H1 (cell line): Measurements from ENCODE around the gene COQ2. TPM values are rescaled to one million over a fixed set of nuclear protein-coding genes. Genes with fewer than 3 reads are reported as not detected.

Experiments used
- CTCF ChIA-PET: fragments of 300-600 bp; sonication (Branson Sonifier 250); formaldehyde crosslinking; loops from one replicate; lab custom pipeline; 2021; ENCODE audit not compliant: partially characterized antibody; lab: Charles Lee
- POLR2A ChIA-PET: fragments of 300-600 bp; sonication (Branson Sonifier 250); formaldehyde crosslinking; loops from one replicate; lab custom pipeline; 2021; ENCODE audit warnings: inconsistent platforms; ENCODE audit not compliant: partially characterized antibody; lab: Charles Lee
- DNase-seq, 2 experiments: peaks; one replicate each; pipeline versions ENCODE4 v3.0.0 to v3.0.0-alpha.2; 2010 to 2022; ENCODE audit warnings: low spot score in 2 of 2, low read depth in 1 of 2, mixed read lengths in 1 of 2
- FAIRE-seq: peaks from 2 replicates; lab custom pipeline; 2011; peaks lifted over from hg19 to GRCh38; lab: Jason Lieb, UNC
- H2AFZ ChIP-seq: 2 replicates; pipeline ENCODE4 v1.8.1; 2012; ENCODE audit warnings: low read length, inconsistent platforms
- H2AK5ac ChIP-seq: 2 replicates; pipeline ENCODE4 v1.6.1; 2013; ENCODE audit warnings: low read depth, low read length
- H2BK120ac ChIP-seq: replicated peaks from 2 replicates; pipeline ENCODE3; 2013; ENCODE audit warnings: low read depth, low read length, inconsistent platforms
- H2BK12ac ChIP-seq: 2 replicates; pipeline ENCODE4 v1.6.1; 2013; ENCODE audit warnings: low read depth, low read length
- H2BK15ac ChIP-seq: 2 replicates; pipeline ENCODE4 v1.6.1; 2013; ENCODE audit warnings: low read length
- H2BK20ac ChIP-seq: 2 replicates; pipeline ENCODE4 v1.6.1; 2013; ENCODE audit warnings: low read length
- H2BK5ac ChIP-seq: 2 replicates; pipeline ENCODE4 v1.6.1; 2013; ENCODE audit warnings: low read depth, low read length
- H3K14ac ChIP-seq: 2 replicates; pipeline ENCODE4 v1.6.1; 2013; ENCODE audit warnings: inconsistent platforms; ENCODE audit not compliant: insufficient read length
- H3K18ac ChIP-seq: 2 replicates; pipeline ENCODE4 v1.6.1; 2013; ENCODE audit warnings: low read length; ENCODE audit errors: extremely low read depth
- H3K23ac ChIP-seq: 2 replicates; pipeline ENCODE4 v1.6.1; 2013; ENCODE audit warnings: inconsistent platforms; ENCODE audit not compliant: insufficient read length
- H3K23me2 ChIP-seq: 2 replicates; pipeline ENCODE4 v1.6.1; 2013; ENCODE audit warnings: low read depth, low read length
- H3K27ac ChIP-seq: 2 replicates; pipeline ENCODE4 v1.6.1; 2011; ENCODE audit warnings: low read depth, low read length, inconsistent platforms
- H3K27me3 ChIP-seq, 4 experiments: replicated peaks in 1 of 4; 1 replicate in 1 of 4; 2 replicates in 3 of 4; pipeline versions ENCODE4 v1.6.1 to v1.8.1; 2011 to 2013; ENCODE audit warnings: low read length in 3 of 4, mild to moderate bottlenecking in 3 of 4, inconsistent platforms in 2 of 4, mixed read lengths in 2 of 4, moderate library complexity in 1 of 4; ENCODE audit not compliant: control insufficient read depth in 3 of 4, insufficient read depth in 3 of 4; ENCODE audit errors: extremely low read depth in 1 of 4
- H3K36me3 ChIP-seq, 4 experiments: 2 replicates each; pipeline versions ENCODE4 v1.6.1 to v1.8.1; 2011 to 2013; ENCODE audit warnings: mild to moderate bottlenecking in 4 of 4, low read length in 3 of 4, moderate library complexity in 2 of 4, control low read depth in 1 of 4, inconsistent platforms in 1 of 4; ENCODE audit not compliant: insufficient read depth in 4 of 4, control insufficient read depth in 2 of 4
- H3K4ac ChIP-seq: replicated peaks from 2 replicates; pipeline ENCODE3; 2013; ENCODE audit warnings: low read length, low read depth, mixed read lengths, inconsistent platforms; ENCODE audit not compliant: insufficient read length
- H3K4me1 ChIP-seq, 4 experiments: replicated peaks in 1 of 4; 1 replicate in 1 of 4; 2 replicates in 3 of 4; pipeline versions ENCODE4 v1.6.1 to v1.8.1; 2011 to 2013; ENCODE audit warnings: low read length in 3 of 4, inconsistent platforms in 2 of 4, mixed read lengths in 1 of 4; ENCODE audit not compliant: insufficient read depth in 4 of 4, control insufficient read depth in 3 of 4
- H3K4me2 ChIP-seq, 2 experiments: 2 replicates each; pipeline versions ENCODE4 v1.6.1 to v1.8.1; 2011 to 2013; ENCODE audit warnings: low read depth in 2 of 2, low read length in 2 of 2, control low read depth in 1 of 2, inconsistent platforms in 1 of 2, mild to moderate bottlenecking in 1 of 2; ENCODE audit not compliant: insufficient read depth in 1 of 2
- H3K4me3 ChIP-seq, 4 experiments: fragments of 200-600, 300-600 bp in 1 of 4; sonication (generic), shearing (Covaris generic), sonication (Bioruptor Twin) in 1 of 4; 2 replicates each; pipeline versions ENCODE4 v1.5.1 to v1.8.1; 2011 to 2016; ENCODE audit warnings: low read length in 4 of 4, low read depth in 3 of 4, control low read depth in 2 of 4, inconsistent platforms in 2 of 4, mild to moderate bottlenecking in 2 of 4, mixed read lengths in 1 of 4, moderate library complexity in 1 of 4; ENCODE audit not compliant: insufficient read depth in 2 of 4; ENCODE audit errors: extremely low read depth in 1 of 4
- H3K56ac ChIP-seq: replicated peaks from 2 replicates; pipeline ENCODE3; 2013; ENCODE audit warnings: low read depth, mild to moderate bottlenecking, mixed read lengths, low read length, inconsistent platforms; ENCODE audit not compliant: insufficient read length
- H3K79me1 ChIP-seq: 2 replicates; pipeline ENCODE4 v1.6.1; 2013; ENCODE audit warnings: low read depth, low read length, control low read depth
- H3K79me2 ChIP-seq, 2 experiments: 2 replicates each; pipeline versions ENCODE4 v1.6.1 to v1.8.1; 2012 to 2013; ENCODE audit warnings: low read length in 2 of 2, mild to moderate bottlenecking in 2 of 2, inconsistent platforms in 1 of 2; ENCODE audit not compliant: insufficient read depth in 2 of 2, control insufficient read depth in 1 of 2
- H3K9ac ChIP-seq, 4 experiments: replicated peaks in 1 of 4; 1 replicate in 1 of 4; 2 replicates in 3 of 4; pipeline versions ENCODE4 v1.6.1 to v1.8.1; 2011 to 2013; ENCODE audit warnings: low read depth in 3 of 4, low read length in 3 of 4, control low read depth in 2 of 4, mild to moderate bottlenecking in 2 of 4, moderate library complexity in 2 of 4, inconsistent platforms in 1 of 4; ENCODE audit errors: extremely low read depth in 1 of 4
- H3K9me3 ChIP-seq, 2 experiments: 2 replicates each; pipeline versions ENCODE4 v1.6.1 to v1.8.1; 2012 to 2013; ENCODE audit warnings: mild to moderate bottlenecking in 2 of 2, moderate library complexity in 2 of 2, control low read depth in 1 of 2, inconsistent platforms in 1 of 2, low read depth in 1 of 2, low read length in 1 of 2, mixed read lengths in 1 of 2; ENCODE audit not compliant: insufficient read depth in 2 of 2
- H4K20me1 ChIP-seq, 2 experiments: replicated peaks in 1 of 2; 2 replicates each; pipeline versions ENCODE3 to v1.8.1; 2011 to 2013; ENCODE audit warnings: inconsistent platforms in 2 of 2, low read length in 2 of 2, mild to moderate bottlenecking in 1 of 2; ENCODE audit not compliant: insufficient read depth in 2 of 2, control insufficient read depth in 1 of 2
- H4K5ac ChIP-seq: 2 replicates; pipeline ENCODE4 v1.6.1; 2013; ENCODE audit warnings: low read length, low read depth, mixed read lengths, inconsistent platforms; ENCODE audit not compliant: insufficient read length
- H4K8ac ChIP-seq: 2 replicates; pipeline ENCODE4 v1.8.0; 2013; ENCODE audit warnings: mild to moderate bottlenecking, moderate library complexity, low read length, inconsistent platforms; ENCODE audit not compliant: insufficient read depth; ENCODE audit errors: extremely low read depth
- H4K91ac ChIP-seq: replicated peaks from 2 replicates; pipeline ENCODE3; 2013; ENCODE audit warnings: low read length, mixed read lengths, inconsistent platforms; ENCODE audit not compliant: insufficient read length
- BACH1 ChIP-seq: IDR thresholded peaks from 2 replicates; pipeline ENCODE4 v1.6.1; 2012; ENCODE audit warnings: low read length, improper control_type of control experiment
- BCL11A ChIP-seq, 2 experiments: IDR thresholded peaks; one replicate each; pipeline ENCODE4 v1.6.1; 2011; ENCODE audit warnings: low read depth in 2 of 2, low read length in 2 of 2, mild to moderate bottlenecking in 2 of 2
- EGR1 ChIP-seq: IDR thresholded peaks from 2 replicates; pipeline ENCODE4 v1.6.1; 2011; ENCODE audit warnings: low read depth, low read length, borderline replicate concordance
- EZH2 ChIP-seq: fragments of 200-600 bp; sonication (generic); IDR thresholded peaks from 2 replicates; pipeline ENCODE4 v1.7.1; 2012; ENCODE audit warnings: low read depth, mild to moderate bottlenecking, moderate library complexity, low read length, inconsistent platforms; ENCODE audit not compliant: severe bottlenecking
- JUND ChIP-seq: IDR thresholded peaks from 2 replicates; pipeline ENCODE4 v1.6.1; 2011; ENCODE audit warnings: mild to moderate bottlenecking, improper control_type of control experiment, low read length
- RFX5 ChIP-seq: IDR thresholded peaks from 2 replicates; pipeline ENCODE4 v1.6.1; 2011; ENCODE audit warnings: low read depth, low read length, improper control_type of control experiment, borderline replicate concordance
- SIRT6 ChIP-seq: IDR thresholded peaks from one replicate; pipeline ENCODE4 v1.7.1; 2012; ENCODE audit warnings: low read length, inconsistent platforms
- SIX5 ChIP-seq: IDR thresholded peaks from 2 replicates; pipeline ENCODE4 v1.6.1; 2011; ENCODE audit warnings: mild to moderate bottlenecking, low read depth, low read length
- TCF12 ChIP-seq: IDR thresholded peaks from 2 replicates; pipeline ENCODE4 v1.6.1; 2011; ENCODE audit warnings: low read depth, mild to moderate bottlenecking, low read length
- TEAD4 ChIP-seq: IDR thresholded peaks from 2 replicates; pipeline ENCODE4 v1.6.1; 2012; ENCODE audit warnings: low read depth, low read length, inconsistent platforms, mixed read lengths
- YY1 ChIP-seq: IDR thresholded peaks from 2 replicates; pipeline ENCODE4 v1.6.1; 2011; ENCODE audit warnings: low read depth, mild to moderate bottlenecking, low read length
- WGBS, 2 experiments: shearing (Covaris generic) in 1 of 2; methylation state at CpG; one replicate each; pipeline versions ENCODE4 v1.1.6 to v1.1.7; 2013 to 2015; ENCODE audit warnings: low lambda C conversion rate in 2 of 2, mixed read lengths in 2 of 2, inconsistent platforms in 1 of 2, low coverage in 1 of 2, missing lambda C conversion rate in 1 of 2; ENCODE audit not compliant: insufficient replicate concordance in 2 of 2, insufficient coverage in 1 of 2, insufficient read length in 1 of 2; ENCODE audit errors: extremely low coverage in 1 of 2, missing lambda C conversion rate in 1 of 2; 5-methylcytosine and 5-hydroxymethylcytosine counted together
- polyA plus RNA-seq, 7 experiments: library from polyadenylated mRNA; depleted of rRNA in 3 of 7; stranded (reverse) in 5 of 7; unstranded in 2 of 7; fragments of >200 nt in 5 of 7; fragments of 200-250 nt in 2 of 7; gene quantifications; 1 replicate in 5 of 7; 2 replicates in 1 of 7; 4 replicates in 1 of 7; pipeline versions ENCODE4 v1.2.1 to v1.2.3, GENCODE V29; 2011 to 2013; ENCODE audit warnings: missing spikeins in 2 of 7, mixed read lengths in 2 of 7
- total RNA-seq: library from RNA; stranded (reverse); fragmentation: NEBNext Ultra II Directional; extraction: Animal tissue kit (Norgen Biotek cat#: 25700); gene quantifications from 2 replicates; pipeline ENCODE4 v1.2.1, GENCODE V29; 2021
- TF ChIP-seq, protein P1 (sequence below), 3 experiments: IDR thresholded peaks; 1 replicate in 2 of 3; 2 replicates in 1 of 3; pipeline versions ENCODE4 v1.5.1 to v1.6.1; 2011; ENCODE audit warnings: low read length in 3 of 3, mild to moderate bottlenecking in 3 of 3, inconsistent platforms in 2 of 3, low read depth in 1 of 3, moderate library complexity in 1 of 3; ENCODE audit not compliant: insufficient read depth in 1 of 3; ENCODE audit errors: control extremely low read depth in 1 of 3

The COQ2 gene
- total and polyA plus RNA-seq, 2 of the 8 experiments (the other 6 are each of a cell fraction or from before 2014, with no cell fraction given), result 21.5 to 22.9 TPM

DNA sequence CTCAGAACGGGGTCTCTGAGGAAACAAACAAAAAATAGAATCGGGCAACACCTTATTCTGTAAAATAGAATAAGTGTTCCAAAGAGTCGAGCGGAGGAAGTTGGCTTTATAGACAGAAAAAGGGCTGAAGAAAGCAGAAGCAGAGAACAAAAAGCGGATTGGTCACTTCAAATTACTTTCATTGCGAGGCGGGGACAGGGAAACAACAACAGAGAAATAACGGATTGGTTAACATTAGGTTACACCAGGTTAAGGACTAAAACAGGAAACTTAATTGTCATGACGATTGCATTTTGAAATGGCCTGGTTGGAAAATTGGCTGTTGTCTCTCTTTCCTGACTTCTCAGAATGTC lies 433 bp upstream of the COQ2 start:
- peak overlapping the region; percentile 84 for H2AFZ ChIP-seq
- no peaks in the 10 kb centered on the region for H4K20me1 ChIP-seq
- DNase-seq (no peak), FAIRE-seq (no peak)
- H3K27ac ChIP-seq, result no peak overlapping the region
- ChIA-PET POLR2A (interaction anchor here (0.7 to 1.5 kb wide), 8 partner anchors 13 to 272 kb away, joined by 3 to 6 read pairs (median 4); no protein-coding TSS in a partner anchor), CTCF (interaction anchor here (0.5 to 2.5 kb wide), 7 partner anchors 18 to 340 kb away, joined by 3 to 10 read pairs (median 5); no protein-coding TSS in a partner anchor)
- no peak overlapping the region for H2BK120ac ChIP-seq
- H2BK15ac ChIP-seq, result no peak overlapping the region
- no peak overlapping the region for H4K5ac ChIP-seq
- H3K4me3 ChIP-seq, result peak overlapping the region; percentile 69 to 79 (median 74); a peak in 7 of 8 replicates
- peaks cover 0 to 8% (median 4%) of the 10 kb centered on the region in 4 experiments; a peak in 6 of 7 replicates for H3K27me3 ChIP-seq
- no peak overlapping the region for H3K56ac ChIP-seq
- 0 out of 2 replicates have a peak, but pooled peaks cover 3% of the 10 kb centered on the region for H3K23me2 ChIP-seq
- no peaks in the 10 kb centered on the region for H3K79me1 ChIP-seq
- no peak overlapping the region for H2BK12ac ChIP-seq
- peaks cover 0 to 8% of the 10 kb centered on the region in 2 experiments; a peak in 2 of 4 replicates for H3K79me2 ChIP-seq
- H3K9ac ChIP-seq, result peak overlapping the region in 3 of 4 experiments; percentile 14 to 44 (median 20); a peak in 2 of 7 replicates
- peak overlapping the region; percentile 75 to 86 for H3K4me2 ChIP-seq
- no peaks in the 10 kb centered on the region for H3K36me3 ChIP-seq
- no peaks in the 10 kb centered on the region for H3K9me3 ChIP-seq
- no peak overlapping the region for H4K8ac ChIP-seq
- 14% methylated on average over 9 of the region's 9 CpGs; no CpG with 5 or more reads in 1 of the 2 experiments for WGBS, 2 experiments
- H3K14ac ChIP-seq, result no peak overlapping the region
- no peak overlapping the region for H2BK20ac ChIP-seq
- H3K4me1 ChIP-seq, result no peaks in the 10 kb centered on the region; a peak in 1 of 7 replicates
- no peak overlapping the region for H4K91ac ChIP-seq
- no peak overlapping the region; the same call in 1 of the 2 replicates for H2BK5ac ChIP-seq
- no peak overlapping the region for H3K18ac ChIP-seq
- no peak overlapping the region for H3K23ac ChIP-seq
- no peak overlapping the region for H3K4ac ChIP-seq
- H2AK5ac ChIP-seq, result no peak overlapping the region
- TF ChIP-seq EGR1 (no peak), TEAD4 (no peak), SIRT6 (no peak), RFX5 (no peak), JUND (no peak), BACH1 (no peak), SIX5 (no peak), TCF12 (no peak), EZH2 (no peak), YY1 (no peak), BCL11A (IDR thresholded peaks at IDR 0.05; ENCODE audit: low read depth in 2 of 2, low read length in 2 of 2) (no peak)
- TF ChIP-seq, protein P1, sequence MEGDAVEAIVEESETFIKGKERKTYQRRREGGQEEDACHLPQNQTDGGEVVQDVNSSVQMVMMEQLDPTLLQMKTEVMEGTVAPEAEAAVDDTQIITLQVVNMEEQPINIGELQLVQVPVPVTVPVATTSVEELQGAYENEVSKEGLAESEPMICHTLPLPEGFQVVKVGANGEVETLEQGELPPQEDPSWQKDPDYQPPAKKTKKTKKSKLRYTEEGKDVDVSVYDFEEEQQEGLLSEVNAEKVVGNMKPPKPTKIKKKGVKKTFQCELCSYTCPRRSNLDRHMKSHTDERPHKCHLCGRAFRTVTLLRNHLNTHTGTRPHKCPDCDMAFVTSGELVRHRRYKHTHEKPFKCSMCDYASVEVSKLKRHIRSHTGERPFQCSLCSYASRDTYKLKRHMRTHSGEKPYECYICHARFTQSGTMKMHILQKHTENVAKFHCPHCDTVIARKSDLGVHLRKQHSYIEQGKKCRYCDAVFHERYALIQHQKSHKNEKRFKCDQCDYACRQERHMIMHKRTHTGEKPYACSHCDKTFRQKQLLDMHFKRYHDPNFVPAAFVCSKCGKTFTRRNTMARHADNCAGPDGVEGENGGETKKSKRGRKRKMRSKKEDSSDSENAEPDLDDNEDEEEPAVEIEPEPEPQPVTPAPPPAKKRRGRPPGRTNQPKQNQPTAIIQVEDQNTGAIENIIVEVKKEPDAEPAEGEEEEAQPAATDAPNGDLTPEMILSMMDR (IDR thresholded peaks at IDR 0.05; ENCODE audit: control extremely low read depth in 1 of 3, insufficient read depth in 1 of 3, low read depth in 1 of 3, low read length in 3 of 3), result no peak
